ENCODE measurements around the gene SSTR4.

SSTR4 gene

DNA sequence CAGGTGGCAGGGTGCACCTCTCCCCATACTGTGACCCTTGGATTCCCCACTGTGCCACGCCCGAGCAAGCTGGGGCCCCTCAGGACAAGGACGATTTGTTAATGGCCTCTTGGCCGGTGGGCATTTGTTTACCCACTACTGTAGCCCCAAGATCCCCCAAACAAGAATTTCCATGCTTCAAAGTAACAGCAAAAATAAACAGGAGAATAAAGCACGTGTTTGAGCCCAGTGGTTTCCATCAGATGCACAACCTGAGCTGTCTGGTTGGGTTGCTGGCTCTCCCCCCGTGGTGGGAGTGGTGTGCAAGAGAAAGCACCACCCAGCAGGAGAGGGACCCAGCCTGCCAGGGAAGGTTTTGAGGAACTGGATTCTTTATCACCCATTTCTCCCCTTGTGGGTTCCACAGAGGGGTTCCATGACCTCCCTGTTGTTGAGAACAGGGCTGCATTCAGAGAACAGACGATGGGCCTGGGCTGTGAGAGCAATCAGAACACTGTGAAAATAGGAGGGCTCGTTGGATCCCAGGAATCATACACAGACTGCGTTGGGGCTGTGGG lies 46.2 kb downstream of the SSTR4 start:
- DNase-seq, result no peak
- Mint-ChIP-seq H3K4me1 (peaks cover 3% of the 10 kb centered on the region), H3K4me3 (no peak overlapping the region), H3K27me3 (no peaks in the 10 kb centered on the region), H3K27ac (no peak overlapping the region), H3K9me3 (no peaks in the 10 kb centered on the region)
- ATAC-seq, result no peak

DNA sequence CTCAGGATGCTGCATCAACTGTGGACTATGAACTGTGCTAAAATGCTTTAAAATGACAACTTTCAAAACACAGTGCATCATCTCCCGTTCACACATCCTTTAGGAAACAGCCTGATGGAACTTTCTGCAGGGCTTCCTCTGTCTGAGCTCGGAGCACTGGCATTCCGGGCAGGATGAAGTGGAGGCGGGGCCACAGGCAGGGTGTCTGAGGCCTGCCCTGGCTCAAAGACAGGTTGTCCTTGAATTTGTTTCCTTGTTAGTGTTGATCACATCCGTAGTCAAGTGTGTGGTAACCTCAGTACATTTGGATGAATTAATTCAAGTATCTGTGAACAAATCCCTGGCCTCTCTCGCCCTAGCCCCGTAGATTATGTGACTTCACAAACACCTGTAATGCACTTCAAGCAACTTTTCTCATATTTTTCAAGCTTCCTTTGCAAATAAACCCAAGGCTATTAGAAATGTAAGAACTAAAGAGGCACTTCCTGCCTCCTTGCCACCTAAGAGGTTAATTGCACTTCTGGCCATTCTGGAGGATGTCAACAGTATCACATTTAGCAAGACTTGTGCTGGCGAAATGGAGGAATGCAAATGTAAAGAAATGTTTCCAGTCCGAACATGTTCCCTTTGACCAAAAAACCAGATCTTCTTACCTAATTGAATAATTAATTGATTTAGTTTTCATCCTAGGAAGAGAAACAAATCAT lies 47.9 kb downstream of the SSTR4 start:
- DNase-seq (no peak), ATAC-seq (no peak)
- H3K4me3 Mint-ChIP-seq, result no peak overlapping the region
- peaks cover 12% of the 10 kb centered on the region for H3K4me1 Mint-ChIP-seq
- H3K27me3 Mint-ChIP-seq, result peaks cover 12% of the 10 kb centered on the region
- H3K27ac Mint-ChIP-seq, result no peak overlapping the region
- no peaks in the 10 kb centered on the region for H3K9me3 Mint-ChIP-seq

DNA sequence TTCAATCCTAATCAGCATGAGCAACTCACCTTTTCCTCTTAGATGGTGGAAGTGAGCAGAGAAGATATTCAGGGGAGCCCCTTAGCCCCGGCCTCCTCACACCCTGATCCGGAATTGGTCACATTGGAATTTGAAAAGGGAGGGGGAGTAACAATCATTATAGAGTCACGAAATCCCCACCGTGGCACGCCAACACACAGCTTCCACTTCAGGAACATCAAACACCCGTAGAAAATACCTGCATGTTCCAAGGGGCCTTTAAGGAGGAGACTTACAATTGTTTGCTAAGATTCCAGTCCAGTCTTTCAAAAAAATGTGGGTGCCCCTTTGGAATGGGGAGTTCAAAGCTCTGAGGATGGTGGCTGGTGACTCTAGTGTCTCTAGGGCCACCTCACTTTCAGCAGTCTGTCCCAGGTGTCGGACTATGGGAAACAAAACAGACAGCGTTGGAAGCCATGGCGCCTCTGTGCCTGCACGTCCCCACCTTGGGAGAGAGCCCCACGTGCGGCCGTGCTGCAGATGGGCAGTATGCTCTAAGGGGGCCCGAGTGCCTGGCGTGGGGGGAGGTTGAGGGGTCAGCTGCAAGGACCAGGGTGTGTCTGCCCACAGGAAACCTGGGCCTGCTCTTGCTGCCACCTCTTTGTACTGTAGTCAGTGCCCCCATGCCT lies 48.6 kb downstream of the SSTR4 start:
- no peak for ATAC-seq
- no peak overlapping the region for H3K27ac Mint-ChIP-seq

DNA sequence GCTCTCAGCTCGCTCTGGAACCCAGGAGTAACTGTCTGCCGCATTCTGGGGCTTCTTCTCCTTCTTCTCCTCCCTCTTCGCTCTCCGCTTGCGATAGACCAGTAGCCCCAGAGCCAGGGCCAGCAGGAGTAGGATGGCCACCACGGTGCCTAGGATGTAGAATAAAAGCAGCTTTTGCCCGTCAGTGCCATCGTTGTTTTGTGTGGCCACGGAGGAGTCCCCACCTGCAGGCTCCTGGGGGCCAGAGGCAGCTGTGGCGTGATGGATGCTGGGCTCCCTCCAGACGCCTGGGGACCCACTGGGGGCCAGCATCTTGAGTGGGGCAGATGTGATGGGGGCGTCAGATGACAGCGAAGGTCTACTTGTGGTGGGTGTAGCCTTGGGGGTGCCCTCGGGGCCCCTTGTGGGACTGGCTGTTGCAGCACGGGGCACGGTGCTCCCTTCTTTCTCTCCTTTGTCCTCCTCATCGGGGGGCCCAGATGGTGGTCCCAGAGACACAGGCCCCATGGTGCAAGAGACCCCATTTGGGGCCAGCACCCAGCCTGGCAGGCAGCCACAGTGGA lies 49.3 kb downstream of the SSTR4 start:
- Mint-ChIP-seq H3K27ac (no peak overlapping the region), H3K4me3 (no peak overlapping the region), H3K4me1 (peaks cover 12% of the 10 kb centered on the region), H3K27me3 (peaks cover 22% of the 10 kb centered on the region), H3K9me3 (no peaks in the 10 kb centered on the region)
- DNase-seq (no peak), ATAC-seq (no peak)

More for the DNA sequence above, 48.6 kb downstream of the SSTR4 start:
- H3K9me3 Mint-ChIP-seq, result no peaks in the 10 kb centered on the region
- no peak overlapping the region for H3K4me3 Mint-ChIP-seq
- no peak for DNase-seq
- peaks cover 12% of the 10 kb centered on the region for H3K4me1 Mint-ChIP-seq
- H3K27me3 Mint-ChIP-seq, result peaks cover 19% of the 10 kb centered on the region

DNA sequence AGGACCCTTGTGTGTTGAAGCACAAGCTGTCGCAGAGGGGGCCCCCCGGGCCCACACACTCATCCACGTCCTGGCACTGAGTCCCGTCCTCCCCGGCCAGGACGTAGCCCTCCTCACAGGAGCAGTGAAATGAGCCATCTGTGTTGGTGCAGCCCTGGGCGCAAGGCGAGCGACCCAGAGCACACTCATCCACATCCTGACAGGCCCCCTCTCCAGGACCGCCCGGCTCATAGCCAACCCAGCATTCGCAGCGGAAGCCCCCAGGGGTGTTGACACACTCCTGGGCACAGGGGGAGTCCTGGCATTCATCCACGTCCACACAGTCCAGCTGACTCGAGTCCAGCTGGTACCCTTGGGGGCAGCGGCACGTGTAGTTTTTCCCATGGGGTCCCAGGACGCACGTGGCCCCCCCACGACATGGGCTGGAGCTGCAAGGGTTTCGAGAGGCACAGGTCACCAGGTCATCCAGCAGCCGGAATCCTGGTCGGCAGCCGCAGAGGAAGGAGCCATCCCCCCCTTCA lies 49.8 kb downstream of the SSTR4 start:
- H3K27ac Mint-ChIP-seq, result no peak overlapping the region
- ATAC-seq, result no peak
- peaks cover 22% of the 10 kb centered on the region for H3K27me3 Mint-ChIP-seq
- no peaks in the 10 kb centered on the region for H3K9me3 Mint-ChIP-seq
- DNase-seq, result no peak
- no peak overlapping the region for H3K4me3 Mint-ChIP-seq
- peaks cover 12% of the 10 kb centered on the region for H3K4me1 Mint-ChIP-seq

GRCh38 chr20:23085436-23086055 lies 50.4 kb downstream of the SSTR4 start:
- H3K4me3 Mint-ChIP-seq, result no peak overlapping the region
- ATAC-seq (no peak), DNase-seq (no peak)
- H3K9me3 Mint-ChIP-seq, result no peaks in the 10 kb centered on the region
- H3K27ac Mint-ChIP-seq, result no peak overlapping the region
- H3K27me3 Mint-ChIP-seq, result peaks cover 22% of the 10 kb centered on the region
- H3K4me1 Mint-ChIP-seq, result peaks cover 12% of the 10 kb centered on the region

DNA sequence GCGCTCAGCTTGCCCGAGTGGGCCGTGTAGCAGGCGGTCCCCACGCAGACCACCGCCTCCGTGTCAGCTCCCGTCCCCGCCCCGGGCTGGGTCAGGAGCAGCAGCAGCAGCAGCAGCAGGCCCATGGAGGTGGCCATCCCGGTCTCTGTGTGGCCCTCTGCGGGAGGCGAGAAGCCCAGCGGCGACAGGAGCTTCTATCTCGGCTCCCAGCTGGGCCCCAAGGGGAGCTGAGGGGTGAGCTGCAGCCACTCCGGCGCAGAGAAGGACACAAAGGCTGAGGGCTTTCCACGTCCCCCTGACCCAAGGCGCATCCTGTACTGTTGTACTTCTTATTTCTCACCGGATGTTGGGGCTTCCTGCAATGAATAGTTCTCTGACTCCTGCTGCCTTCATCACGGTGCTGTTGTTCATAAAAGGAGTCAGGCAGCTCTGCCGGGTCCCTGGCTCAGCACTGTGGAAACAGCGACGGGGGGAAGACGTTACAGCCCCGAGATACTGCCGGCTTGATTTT lies 51.0 kb downstream of the SSTR4 start, which contains the start of gene CD93:
CD93 (minus strand) TSS at position 269 of the 511 bp plus-strand sequence; CDS start at position 137, 132 bp downstream.
- Mint-ChIP-seq H3K4me1 (peaks cover 12% of the 10 kb centered on the region), H3K4me3 (peak within 1 kb of the TSS; percentile 35 to 48), H3K9me3 (no peaks in the 10 kb centered on the region), H3K27ac (peak within 1 kb of the TSS; percentile 69 to 97), H3K27me3 (peaks cover 22% of the 10 kb centered on the region)
- ATAC-seq (peak; percentile 77), DNase-seq (peak in 1 of 2 donors; percentile 3)

DNA sequence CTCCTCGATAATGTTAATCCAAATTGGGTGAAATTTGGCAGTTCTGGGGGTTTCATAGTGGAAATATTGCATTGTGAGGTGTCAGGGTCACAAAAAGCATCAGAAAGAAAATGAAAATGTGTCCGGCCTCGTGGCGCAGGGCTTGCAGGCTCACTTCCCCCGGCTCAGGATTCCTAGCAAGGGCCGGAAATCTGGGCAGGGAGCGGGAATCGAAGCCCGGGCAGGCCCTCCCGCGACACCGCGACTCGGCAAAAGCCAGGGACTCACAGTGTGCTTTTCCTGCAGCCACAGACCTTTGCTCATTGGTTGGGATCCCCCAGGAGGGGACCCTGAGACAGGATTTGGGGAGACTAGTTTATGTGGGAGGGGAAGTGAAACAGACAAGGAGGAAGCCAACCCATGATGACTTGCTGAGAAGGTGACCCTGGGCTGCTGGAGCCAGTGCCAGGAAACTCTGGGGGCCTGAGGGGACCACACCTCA lies 51.9 kb downstream of the SSTR4 start:
- DNase-seq, result no peak
- no peak overlapping the region for H3K4me3 Mint-ChIP-seq
- no peak for ATAC-seq
- peaks cover 12% of the 10 kb centered on the region for H3K4me1 Mint-ChIP-seq
- H3K27ac Mint-ChIP-seq, result peak overlapping the region in 1 of 2 donors; percentile 97
- H3K27me3 Mint-ChIP-seq, result peaks cover 22% of the 10 kb centered on the region
- H3K9me3 Mint-ChIP-seq, result no peaks in the 10 kb centered on the region

DNA sequence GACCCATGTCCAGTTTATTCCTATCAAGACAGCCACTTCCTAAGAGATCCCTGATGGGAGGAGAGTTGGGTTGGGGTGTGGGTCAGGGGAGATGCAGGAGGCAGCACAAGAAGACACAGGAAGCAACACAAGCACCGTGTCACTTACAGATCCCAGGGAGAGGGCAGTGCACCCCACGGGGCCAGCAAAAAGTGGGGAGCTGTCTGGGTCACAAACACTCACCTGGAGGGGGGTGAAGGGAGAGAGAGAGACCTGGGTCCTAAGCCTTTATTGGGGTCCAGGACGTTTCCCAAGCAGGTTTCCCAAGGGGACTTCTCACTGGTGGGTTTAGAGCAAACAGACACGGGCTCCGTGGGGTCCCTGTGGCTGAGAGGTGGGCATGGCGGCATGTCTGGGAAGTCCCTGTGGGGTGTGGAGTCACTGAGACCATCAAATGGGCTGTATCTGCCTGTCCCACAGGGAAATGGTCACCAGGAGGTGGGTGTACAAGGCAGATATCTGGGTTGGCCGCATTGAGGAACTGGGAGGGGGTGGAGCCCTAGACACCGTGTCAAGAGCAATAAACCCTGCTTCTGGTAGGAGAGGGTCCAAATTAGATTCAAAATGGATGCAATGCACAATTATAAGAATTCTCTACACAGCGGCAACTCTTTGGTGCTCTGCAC lies 52.6 kb downstream of the SSTR4 start:
- Mint-ChIP-seq H3K9me3 (no peaks in the 10 kb centered on the region), H3K4me3 (no peak overlapping the region), H3K27ac (no peak overlapping the region), H3K27me3 (peaks cover 22% of the 10 kb centered on the region), H3K4me1 (peaks cover 12% of the 10 kb centered on the region)
- DNase-seq (no peak), ATAC-seq (no peak)
